HG02970 (cell line): Measurements from ENCODE around the gene PHACTR4.
"Not testable (repeated sequence)": the region's sequence is repeated elsewhere in the genome, so short reads cannot be mapped to it uniquely, and the experiment has no call there.

Experiments used
- ATAC-seq: cut with Tn5 transposase; IDR thresholded peaks from one replicate; pipeline ENCODE4 v1.9.1; 2021; ENCODE audit warnings: mild to moderate bottlenecking, moderate library complexity, moderate number of reproducible peaks; ENCODE audit not compliant: unreplicated experiment, low FRiP score

Gene PHACTR4

GRCh38 chr1:28428012-28428411 is 58.5 kb downstream of the PHACTR4 start:
- no peak for ATAC-seq

DNA sequence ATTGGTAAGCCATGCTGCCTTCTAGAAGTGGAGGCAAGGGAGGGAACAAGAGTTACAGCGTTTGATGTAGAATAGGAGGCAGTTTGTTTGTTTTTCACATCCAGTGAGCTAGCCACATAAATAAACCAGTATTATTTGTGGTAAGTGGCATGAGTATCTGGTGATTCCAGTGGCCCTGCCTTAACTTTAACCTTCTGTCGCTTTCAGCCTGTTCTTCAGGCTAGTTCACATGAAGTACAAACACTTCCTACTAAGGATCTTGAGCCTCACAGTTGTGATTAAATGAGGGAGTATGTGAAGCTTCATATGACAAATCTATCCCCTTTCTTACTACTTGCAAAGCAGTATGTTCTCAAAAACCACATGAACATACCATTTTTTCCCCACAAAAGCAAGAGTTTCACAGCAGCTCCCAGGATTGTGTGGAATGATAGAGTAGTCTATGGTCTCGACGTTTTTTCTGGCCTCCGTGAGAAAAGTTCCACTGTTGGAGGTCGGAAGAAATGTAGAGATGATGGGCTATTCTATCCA is 59.5 kb downstream of the PHACTR4 start:
- ATAC-seq, result no peak

- no peak for ATAC-seq
Observed at GRCh38 chr1:28436211-28436769, 66.8 kb downstream of the PHACTR4 start.

DNA sequence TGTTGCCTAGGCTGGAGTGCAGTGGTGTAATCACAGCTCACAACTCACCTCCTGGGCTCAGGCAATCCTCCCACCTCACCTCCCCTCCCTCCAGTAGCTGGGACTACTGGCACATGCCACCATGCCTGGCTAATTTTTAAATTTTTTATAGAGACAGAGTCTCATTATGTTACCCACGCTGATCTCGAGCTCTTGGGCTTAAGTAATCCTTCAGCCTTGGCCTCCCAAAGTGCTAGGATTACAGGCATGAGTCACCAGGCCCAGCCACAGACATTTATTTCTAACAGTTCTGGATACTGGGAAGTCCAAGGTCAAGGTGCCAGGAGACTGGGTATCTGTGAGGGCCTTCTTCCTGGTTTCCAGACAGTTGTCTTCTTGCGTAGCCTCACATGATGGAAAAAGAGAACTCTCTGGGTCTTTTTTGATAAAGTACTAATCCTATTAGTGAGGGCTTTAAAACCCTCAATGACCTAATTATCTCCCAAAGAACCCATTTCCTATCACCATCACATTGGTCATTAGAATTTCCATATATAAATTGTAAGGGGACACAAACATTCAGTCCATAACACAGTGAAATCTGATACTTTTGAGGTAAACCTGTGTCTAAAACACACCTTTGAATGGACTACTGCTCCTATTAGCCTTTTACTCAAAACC is 67.9 kb downstream of the PHACTR4 start:
- no peak for ATAC-seq

DNA sequence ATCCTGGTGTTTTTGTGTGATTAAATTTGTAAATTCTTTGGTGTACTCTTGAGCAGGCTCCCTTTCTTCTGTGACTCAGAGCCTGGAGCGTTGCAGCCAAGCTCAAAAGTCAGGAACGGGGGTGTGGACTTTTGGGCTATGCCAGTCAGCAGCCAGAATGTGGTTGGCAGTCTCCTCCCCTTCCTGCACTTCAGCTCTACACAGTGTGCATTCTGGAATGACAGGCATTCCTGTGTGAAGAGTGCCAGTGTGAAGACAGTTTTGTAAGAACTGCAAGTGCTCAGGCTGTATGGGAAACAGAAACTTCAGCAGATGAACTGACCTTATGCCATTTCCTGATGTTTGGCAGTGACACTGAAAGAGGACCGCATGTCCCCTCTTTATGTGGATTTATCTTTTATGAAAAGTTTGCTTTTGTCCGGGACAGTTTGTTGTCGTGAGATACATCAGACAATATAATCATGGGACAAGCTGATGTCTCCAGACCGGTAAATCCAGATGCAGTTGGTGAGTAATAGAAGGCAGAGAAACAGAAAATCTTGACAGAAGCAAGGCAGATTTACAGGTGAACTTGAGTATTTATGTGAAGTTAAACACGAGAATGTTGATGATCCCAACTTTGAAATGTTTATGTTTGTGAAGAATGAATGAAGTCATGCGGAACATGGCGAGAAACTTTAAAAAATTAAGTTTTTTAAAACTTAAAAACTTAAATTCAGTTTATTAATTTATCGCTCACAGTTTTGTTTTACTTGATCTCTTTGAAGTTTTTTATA is 68.6 kb downstream of the PHACTR4 start:
- no peak for ATAC-seq

DNA sequence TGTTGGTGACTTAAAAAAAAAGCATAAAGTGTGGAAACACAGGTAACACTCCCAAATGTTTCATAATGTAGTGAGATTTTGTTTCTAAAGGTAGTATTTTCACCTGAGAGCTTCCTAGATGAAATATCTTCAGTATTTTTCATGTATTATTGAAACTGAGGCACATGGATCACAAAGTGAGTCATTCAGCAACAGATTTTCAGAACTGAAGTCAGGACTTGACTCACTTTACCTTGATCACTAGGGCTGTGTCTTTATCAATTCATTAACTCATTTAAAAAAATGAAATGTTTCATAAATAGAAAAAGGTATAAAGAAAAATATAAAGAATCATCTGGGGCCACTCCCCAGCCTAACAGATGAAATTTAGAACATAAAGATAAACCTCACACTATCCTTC is 69.8 kb downstream of the PHACTR4 start:
- ATAC-seq, result no peak

DNA sequence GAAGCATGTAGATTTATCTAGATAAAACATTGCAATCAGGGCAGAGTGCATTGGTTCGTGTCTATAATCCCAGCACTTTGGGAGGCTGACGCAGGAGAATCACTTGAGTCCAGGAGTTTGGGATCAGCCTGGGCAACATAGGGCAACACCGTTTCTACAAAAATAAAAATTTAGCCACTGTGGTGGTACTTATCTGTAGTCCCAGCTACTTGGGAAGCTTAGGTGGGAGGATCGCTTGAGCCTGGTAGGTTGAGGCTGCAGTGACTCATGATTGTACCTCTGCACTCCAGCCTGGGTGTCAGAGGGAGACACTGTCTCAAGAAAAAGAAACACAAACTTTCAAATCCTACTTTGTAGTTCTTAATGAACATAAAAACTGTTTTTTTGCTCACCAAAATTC is 72.1 kb downstream of the PHACTR4 start:
- no peak for ATAC-seq

- no peak for ATAC-seq
Observed at GRCh38 chr1:28443550-28443949, 74.0 kb downstream of the PHACTR4 start.

DNA sequence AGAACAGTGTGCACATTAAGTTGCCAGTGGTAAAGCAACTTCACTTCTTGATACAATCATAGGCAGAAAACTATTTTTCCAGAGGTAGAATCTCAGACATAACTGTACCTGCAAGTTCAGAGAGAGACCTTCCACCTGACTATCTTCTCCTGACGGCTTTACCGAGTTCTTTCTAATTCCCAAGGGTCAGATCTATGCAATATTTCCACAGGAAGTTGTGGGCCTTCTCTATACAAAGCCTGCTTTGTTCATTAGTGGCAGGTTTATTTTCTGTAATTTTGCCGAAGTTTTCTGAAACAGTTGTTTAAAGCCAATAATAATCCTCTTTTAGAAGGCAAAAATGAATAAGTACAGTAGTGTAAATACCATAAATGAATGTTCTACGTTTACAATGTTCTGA is 78.1 kb downstream of the PHACTR4 start:
- ATAC-seq, result no peak

- not testable (repeated sequence) for ATAC-seq
Observed at GRCh38 chr1:28448094-28448611, 78.6 kb downstream of the PHACTR4 start.

GRCh38 chr1:28449904-28450303 is 80.4 kb downstream of the PHACTR4 start:
- no peak for ATAC-seq

GRCh38 chr1:28450561-28450960 is 81.0 kb downstream of the PHACTR4 start:
- ATAC-seq, result no peak

- ATAC-seq, result no peak
Observed at GRCh38 chr1:28451011-28451410, 81.5 kb downstream of the PHACTR4 start.

DNA sequence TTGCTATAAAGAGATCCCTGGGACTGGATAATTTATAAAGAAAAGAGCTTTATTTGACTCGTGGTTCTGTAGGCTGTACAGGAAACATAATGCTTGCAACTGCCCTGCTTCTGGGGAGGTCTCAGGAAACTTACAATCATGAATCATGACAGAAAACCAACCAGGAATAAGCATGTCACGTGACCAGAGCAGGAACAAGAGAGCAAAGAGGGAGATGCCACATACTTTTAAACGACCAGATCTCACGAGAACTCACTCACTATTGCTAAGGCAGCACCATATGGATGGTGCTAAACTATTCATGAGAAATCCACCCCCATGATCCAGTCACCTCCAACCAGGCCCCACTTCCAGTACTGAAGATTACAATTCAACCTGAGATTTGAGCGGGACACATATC is 86.5 kb downstream of the PHACTR4 start:
- no peak for ATAC-seq

DNA sequence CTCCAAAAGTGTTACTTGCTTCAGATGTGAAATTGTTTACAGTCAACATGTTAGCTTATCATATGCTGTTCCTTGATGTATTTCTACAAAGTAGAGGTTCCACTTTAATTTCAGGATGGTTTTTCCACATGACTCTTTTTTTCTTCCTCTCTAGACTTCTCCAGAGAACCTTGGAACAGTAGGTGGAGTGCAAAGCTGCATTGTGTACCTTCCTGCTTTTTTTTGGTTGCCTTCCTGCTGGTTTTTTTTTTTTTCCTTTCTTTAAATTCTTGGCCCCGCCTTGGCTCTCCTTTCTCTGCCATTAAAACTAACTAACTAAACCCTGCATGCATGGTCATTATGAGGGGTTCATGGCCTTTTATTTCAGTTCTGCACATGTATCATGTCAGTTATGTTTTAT is 88.1 kb downstream of the PHACTR4 start:
- no peak for ATAC-seq

GRCh38 chr1:28458237-28459228 is 89.0 kb downstream of the PHACTR4 start:
- ATAC-seq, result no peak

DNA sequence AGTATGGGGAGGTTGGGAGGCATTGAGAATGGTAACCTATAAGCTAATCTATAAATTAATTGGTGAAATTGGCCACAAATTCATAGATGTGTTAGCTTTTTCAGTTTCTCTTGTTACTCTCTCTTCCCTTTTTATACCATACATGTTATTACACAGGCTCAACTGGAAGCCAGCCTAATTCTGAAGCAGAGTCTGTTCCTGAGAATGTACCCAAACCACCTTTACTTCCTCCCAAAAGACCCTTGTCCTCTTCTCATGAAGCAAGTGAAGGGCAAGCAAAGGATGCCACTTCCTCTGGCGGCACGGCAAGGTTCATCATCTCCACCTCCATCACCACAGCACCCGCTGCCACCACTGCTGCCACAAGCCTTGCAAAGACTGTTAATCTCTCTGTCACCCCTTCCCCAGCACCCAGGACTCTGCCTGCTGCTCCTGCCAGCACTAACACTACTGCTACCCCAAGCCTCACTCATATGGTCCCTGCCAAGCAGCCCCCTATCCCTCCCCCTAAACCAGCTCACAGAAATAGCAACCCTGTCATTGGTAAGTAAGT is 96.8 kb downstream of the PHACTR4 start:
- ATAC-seq, result no peak

DNA sequence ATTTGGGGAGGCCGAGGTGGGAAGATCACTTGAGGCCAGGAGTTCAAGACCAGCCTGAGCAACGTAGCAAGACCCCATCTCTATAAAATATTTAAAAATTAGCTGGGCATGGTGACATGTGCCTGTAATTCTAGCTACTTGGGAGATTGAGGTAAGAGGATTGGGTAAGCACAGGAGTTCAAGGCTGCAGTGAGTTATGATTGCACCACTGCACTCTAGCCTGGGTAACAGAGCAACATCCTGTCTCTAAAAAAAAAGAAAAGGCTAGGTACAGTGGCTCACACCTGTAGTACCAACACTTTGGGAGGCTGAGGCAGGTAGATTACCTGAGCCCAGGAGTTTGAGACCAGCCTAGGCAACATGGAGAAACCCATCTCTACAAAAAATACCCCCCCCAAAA is 100.6 kb downstream of the PHACTR4 start:
- ATAC-seq, result no peak

- ATAC-seq, result not testable (repeated sequence)
Observed at GRCh38 chr1:28479497-28479896, 110.0 kb downstream of the PHACTR4 start.

DNA sequence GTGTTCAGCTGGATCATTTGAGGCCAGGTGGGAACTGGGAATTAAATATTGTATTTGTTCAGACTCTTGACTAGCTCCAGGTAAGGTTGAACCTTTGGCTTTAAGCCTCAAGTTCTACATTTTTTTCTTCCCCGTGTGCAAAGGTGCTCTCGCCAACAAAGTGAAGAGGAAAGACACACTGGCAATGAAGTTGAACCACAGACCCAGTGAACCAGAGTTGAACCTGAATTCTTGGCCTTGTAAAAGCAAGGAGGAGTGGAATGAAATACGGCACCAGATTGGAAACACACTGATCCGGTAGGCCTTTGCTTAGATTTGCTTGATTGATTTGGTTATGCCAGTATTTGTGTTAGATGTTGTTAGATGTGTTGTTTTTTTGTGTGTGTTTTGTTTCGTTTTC is 110.8 kb downstream of the PHACTR4 start:
- no peak for ATAC-seq
